ENCODE data around the gene JPT2. TPM values are rescaled to one million over a fixed set of nuclear protein-coding genes. Genes with fewer than 3 reads are reported as not detected.

Gene JPT2
- total RNA-seq, 1 experiment from 2014 or later: 244 TPM

DNA sequence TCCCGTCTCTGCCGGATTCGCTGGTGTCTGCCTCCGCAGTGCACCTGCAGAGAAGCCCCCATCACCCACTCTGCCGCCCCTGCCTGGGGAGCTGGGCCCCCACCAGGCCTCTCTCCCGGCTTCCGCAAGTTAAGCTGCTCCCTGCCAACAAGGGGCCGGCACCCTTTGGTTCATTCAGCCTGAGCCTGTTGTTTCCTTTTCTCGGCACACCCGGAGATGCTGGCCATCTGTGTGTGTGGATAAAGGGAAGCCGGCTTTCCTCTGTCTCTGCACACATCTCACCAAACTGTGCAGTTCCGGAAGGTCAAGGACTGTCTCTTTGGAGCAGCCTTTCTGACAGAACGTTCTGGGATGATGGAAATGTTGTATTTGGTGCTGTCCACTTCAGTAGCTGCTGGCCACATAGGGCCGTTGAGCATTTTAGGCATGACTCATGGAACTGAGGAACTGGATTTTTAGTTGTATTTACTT is 34.7 kb downstream of the JPT2 start:
- no peaks in the 10 kb centered on the region for H3F3A ChIP-seq (ENCODE audit: insufficient read depth, low read depth)
- H3K36me3 ChIP-seq (ENCODE audit: low read depth): no peaks in the 10 kb centered on the region
- no peak overlapping the region for H3K4me3 ChIP-seq
- peaks cover 4% of the 10 kb centered on the region; the same call in 1 of the 2 replicates for H4K20me1 ChIP-seq (ENCODE audit: insufficient read depth)
- ChIA-PET POLR2A (ENCODE audit: unreplicated experiment) (no interaction called here), CTCF (no interaction called here)
- DNase-seq: no peak
- H3K27ac ChIP-seq: no peak overlapping the region
- no peaks in the 10 kb centered on the region for H3K9me3 ChIP-seq (ENCODE audit: insufficient read depth, low read depth)
- BruUV-seq (replicated peaks): no TSS peak
- H3K4me1 ChIP-seq (replicated peaks; ENCODE audit: insufficient read depth): peaks cover 1% of the 10 kb centered on the region
- H3K27me3 ChIP-seq (ENCODE audit: insufficient read depth, low read depth): no peaks in the 10 kb centered on the region
- intact Hi-C loops (cut with micrococcal nuclease; ENCODE audit: unreplicated experiment): no loop called here
- H2AFZ ChIP-seq: no peak overlapping the region
- H3K9me2 ChIP-seq (ENCODE audit: insufficient read depth): no peaks in the 10 kb centered on the region
- H3K4me2 ChIP-seq: no peak overlapping the region
- no peak for TF ChIP-seq EZH2 (IDR thresholded peaks at IDR 0.05; ENCODE audit: low read depth)
- TF ChIP-seq, protein P1, sequence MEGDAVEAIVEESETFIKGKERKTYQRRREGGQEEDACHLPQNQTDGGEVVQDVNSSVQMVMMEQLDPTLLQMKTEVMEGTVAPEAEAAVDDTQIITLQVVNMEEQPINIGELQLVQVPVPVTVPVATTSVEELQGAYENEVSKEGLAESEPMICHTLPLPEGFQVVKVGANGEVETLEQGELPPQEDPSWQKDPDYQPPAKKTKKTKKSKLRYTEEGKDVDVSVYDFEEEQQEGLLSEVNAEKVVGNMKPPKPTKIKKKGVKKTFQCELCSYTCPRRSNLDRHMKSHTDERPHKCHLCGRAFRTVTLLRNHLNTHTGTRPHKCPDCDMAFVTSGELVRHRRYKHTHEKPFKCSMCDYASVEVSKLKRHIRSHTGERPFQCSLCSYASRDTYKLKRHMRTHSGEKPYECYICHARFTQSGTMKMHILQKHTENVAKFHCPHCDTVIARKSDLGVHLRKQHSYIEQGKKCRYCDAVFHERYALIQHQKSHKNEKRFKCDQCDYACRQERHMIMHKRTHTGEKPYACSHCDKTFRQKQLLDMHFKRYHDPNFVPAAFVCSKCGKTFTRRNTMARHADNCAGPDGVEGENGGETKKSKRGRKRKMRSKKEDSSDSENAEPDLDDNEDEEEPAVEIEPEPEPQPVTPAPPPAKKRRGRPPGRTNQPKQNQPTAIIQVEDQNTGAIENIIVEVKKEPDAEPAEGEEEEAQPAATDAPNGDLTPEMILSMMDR (conservative IDR thresholded peaks at IDR 0.05): no peak
- H3K79me2 ChIP-seq (ENCODE audit: low read depth): peaks cover 62% of the 10 kb centered on the region

DNA sequence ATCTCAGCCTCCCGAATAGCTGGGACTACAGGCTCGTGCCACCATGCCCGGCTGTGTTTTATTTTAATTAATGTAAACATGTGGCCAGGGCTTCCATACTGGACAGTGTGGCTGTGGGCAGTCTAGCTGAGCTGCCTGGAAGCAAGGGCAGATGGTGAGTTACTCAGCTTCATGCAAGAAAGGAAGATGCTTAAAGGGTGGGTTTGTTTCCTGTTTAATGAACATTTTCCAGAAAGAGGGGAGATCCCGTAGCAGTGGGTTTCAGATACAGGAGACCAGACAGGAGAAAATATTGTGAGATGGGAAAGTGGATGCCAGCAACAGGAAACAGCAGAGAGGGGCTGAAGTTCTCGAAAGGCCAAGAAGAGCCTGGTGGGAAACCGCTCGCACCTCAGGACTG is 35.3 kb downstream of the JPT2 start:
- no peaks in the 10 kb centered on the region for H3K4me1 ChIP-seq (replicated peaks; ENCODE audit: insufficient read depth)
- peaks cover 57% of the 10 kb centered on the region for H3K79me2 ChIP-seq (ENCODE audit: low read depth)
- H3K27me3 ChIP-seq (ENCODE audit: insufficient read depth, low read depth): no peaks in the 10 kb centered on the region
- DNase-seq: no peak
- H3K4me3 ChIP-seq: no peak overlapping the region
- intact Hi-C loops (cut with micrococcal nuclease; ENCODE audit: unreplicated experiment): no loop called here
- no peak overlapping the region for H2AFZ ChIP-seq
- H3K9me2 ChIP-seq (ENCODE audit: insufficient read depth): no peaks in the 10 kb centered on the region
- no peak for TF ChIP-seq EZH2 (IDR thresholded peaks at IDR 0.05; ENCODE audit: low read depth)
- TF ChIP-seq, protein P1 (conservative IDR thresholded peaks at IDR 0.05): no peak
- no peaks in the 10 kb centered on the region for H3F3A ChIP-seq (ENCODE audit: insufficient read depth, low read depth)
- ChIA-PET CTCF (no interaction called here), POLR2A (ENCODE audit: unreplicated experiment) (no interaction called here)
- no peaks in the 10 kb centered on the region for H3K36me3 ChIP-seq (ENCODE audit: low read depth)
- no peak overlapping the region for H3K27ac ChIP-seq
- H3K4me2 ChIP-seq: no peak overlapping the region
- BruUV-seq (replicated peaks): no TSS peak
- no peaks in the 10 kb centered on the region for H3K9me3 ChIP-seq (ENCODE audit: insufficient read depth, low read depth)
- H4K20me1 ChIP-seq (ENCODE audit: insufficient read depth): 0 out of 2 replicates have a peak, but pooled peaks cover 3% of the 10 kb centered on the region

DNA sequence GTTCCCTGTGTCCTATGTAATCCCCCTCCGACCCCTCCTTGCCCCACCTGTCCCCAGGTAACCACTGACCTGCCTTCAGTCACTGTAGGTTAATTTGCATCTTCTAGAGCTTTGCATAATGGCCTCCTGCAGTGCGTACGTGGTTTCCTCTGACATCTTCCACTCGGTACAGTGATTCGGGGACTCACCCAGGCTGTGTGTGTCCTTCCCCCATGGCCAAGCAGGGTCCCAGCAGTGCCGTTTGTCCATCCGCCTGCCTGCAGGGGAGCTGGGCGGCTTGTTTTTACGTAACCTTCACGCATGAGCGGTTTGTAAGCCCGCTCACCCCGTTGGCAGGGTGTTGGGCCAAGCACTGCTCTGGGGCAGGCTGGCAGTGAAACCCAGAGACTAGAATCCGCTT is 35.9 kb downstream of the JPT2 start:
- no TSS peak for BruUV-seq (replicated peaks)
- TF ChIP-seq, protein P1 (conservative IDR thresholded peaks at IDR 0.05): no peak
- TF ChIP-seq EZH2 (IDR thresholded peaks at IDR 0.05; ENCODE audit: low read depth): no peak
- H4K20me1 ChIP-seq (ENCODE audit: insufficient read depth): 0 out of 2 replicates have a peak, but pooled peaks cover 3% of the 10 kb centered on the region
- H3K9me2 ChIP-seq (ENCODE audit: insufficient read depth): no peaks in the 10 kb centered on the region
- no peaks in the 10 kb centered on the region for H3K9me3 ChIP-seq (ENCODE audit: insufficient read depth, low read depth)
- H3K4me1 ChIP-seq (replicated peaks; ENCODE audit: insufficient read depth): peaks cover 4% of the 10 kb centered on the region
- intact Hi-C loops (cut with micrococcal nuclease; ENCODE audit: unreplicated experiment): no loop called here
- no peaks in the 10 kb centered on the region for H3K27me3 ChIP-seq (ENCODE audit: insufficient read depth, low read depth)
- POLR2A ChIA-PET (ENCODE audit: unreplicated experiment): no interaction called here
- H3F3A ChIP-seq (ENCODE audit: insufficient read depth, low read depth): peaks cover 2% of the 10 kb centered on the region; the same call in 1 of the 2 replicates
- no peak for DNase-seq
- no peak overlapping the region for H3K27ac ChIP-seq
- CTCF ChIA-PET: no interaction called here
- no peak overlapping the region for H3K4me3 ChIP-seq
- H3K79me2 ChIP-seq (ENCODE audit: low read depth): peaks cover 51% of the 10 kb centered on the region
- H2AFZ ChIP-seq: no peak overlapping the region
- H3K4me2 ChIP-seq: no peak overlapping the region
- H3K36me3 ChIP-seq (ENCODE audit: low read depth): no peaks in the 10 kb centered on the region
